HG03060 (cell line): ENCODE results near the gene METTL25B.

Experiments
- ATAC-seq: cut with Tn5 transposase; IDR thresholded peaks from one replicate; pipeline ENCODE4 v1.9.1; 2021; ENCODE audit warnings: low read depth, moderate number of reproducible peaks; ENCODE audit not compliant: unreplicated experiment

Gene METTL25B

DNA sequence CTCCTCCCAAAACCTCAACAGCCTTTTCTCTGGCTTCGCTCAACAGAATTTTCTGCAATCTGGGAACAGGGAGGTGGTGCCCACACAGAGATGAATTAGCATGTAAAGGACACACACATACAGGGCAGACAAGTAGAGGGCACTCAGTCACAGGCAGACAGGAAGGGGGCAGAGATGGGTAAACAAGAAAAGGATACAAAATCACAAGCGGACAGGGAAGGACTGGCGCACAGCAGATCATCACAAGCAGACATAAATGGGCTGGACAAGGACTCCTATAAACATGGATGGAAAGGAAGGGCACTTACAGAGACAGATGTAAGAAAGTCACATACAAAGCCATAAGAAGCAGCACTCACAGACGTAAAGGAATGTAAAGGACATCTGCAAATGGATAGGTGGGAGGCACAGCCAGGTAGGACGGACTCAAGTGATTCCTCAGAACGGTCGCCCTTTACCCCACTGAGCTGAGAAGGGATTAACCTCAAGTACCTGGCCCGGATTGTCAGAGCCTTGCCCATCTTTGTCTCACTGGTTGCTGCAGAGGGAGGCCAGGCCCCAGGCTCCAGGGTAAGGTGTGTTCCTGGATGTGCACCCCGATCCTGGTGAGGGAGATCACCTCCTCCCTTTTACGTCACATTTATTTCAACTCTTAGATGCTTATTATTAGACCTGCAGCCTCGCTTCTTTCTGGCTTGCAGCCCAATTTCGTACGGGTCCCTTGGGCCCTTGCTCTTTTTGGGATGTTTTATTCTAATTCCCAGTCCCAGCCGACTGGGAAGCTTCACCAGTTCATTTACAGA, 38.2 kb downstream of the METTL25B start:
- no peak for ATAC-seq

GRCh38 chr1:156767101-156767878, 39.0 kb downstream of the METTL25B start, which contains the start of gene PRCC:
TSS of gene PRCC (plus strand) at chr1:156767535. CDS start at chr1:156767772, 237 bp downstream.
- peak; percentile 82 for ATAC-seq

- ATAC-seq = no peak
Observed at GRCh38 chr1:156767879-156768604, 39.8 kb downstream of the METTL25B start.

DNA sequence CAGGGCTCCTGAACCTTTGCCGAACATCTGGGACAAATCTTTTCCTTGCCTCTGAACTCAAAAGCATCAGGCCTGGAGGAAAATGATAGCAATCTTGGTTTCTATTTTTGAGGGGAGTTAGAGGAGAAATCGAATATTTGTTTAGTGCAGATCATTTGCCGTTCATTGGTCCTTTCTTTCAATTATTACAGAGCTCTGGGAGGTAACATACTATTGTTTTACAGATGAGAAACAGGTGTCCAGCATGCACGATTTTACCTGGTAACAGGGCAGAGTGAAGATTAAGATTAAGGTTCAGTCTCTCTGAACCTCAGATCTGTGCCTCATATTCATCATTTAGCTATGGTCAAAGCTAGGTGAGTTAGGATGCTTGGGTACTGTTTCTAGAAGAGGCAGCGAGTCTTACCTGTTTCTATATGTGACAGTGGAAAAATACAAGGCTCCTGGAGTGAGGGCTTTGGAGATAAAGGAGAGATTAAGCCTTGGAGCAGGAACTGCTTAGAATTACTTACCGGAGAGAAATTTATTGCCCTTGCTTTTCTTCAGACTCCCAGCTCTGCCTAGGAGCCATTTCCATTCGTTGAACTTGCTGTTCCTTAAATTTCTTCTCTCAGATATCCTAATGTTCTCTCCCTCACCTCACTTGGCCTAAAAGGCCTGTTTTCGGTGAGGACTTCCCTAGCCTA, 40.5 kb downstream of the METTL25B start:
- no peak for ATAC-seq

DNA sequence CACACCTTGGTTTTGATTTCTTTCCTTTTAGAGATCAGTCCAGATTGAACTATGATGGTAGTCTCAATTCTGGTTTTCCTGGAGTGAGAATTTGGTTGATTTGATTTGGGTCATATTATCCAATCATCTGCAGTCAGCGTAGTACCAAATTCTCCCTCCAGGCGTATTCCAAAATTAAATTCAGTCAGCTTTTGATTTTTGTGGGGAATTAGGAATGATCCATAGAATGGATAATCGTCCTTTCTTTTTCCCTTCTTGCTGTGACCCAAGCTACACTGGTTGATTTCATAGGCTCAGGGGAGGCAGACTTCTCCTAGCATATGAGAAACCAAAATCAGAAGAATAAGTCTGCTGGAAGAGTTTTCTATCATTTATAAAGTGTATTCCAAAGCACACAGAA, 44.0 kb downstream of the METTL25B start:
- no peak for ATAC-seq

DNA sequence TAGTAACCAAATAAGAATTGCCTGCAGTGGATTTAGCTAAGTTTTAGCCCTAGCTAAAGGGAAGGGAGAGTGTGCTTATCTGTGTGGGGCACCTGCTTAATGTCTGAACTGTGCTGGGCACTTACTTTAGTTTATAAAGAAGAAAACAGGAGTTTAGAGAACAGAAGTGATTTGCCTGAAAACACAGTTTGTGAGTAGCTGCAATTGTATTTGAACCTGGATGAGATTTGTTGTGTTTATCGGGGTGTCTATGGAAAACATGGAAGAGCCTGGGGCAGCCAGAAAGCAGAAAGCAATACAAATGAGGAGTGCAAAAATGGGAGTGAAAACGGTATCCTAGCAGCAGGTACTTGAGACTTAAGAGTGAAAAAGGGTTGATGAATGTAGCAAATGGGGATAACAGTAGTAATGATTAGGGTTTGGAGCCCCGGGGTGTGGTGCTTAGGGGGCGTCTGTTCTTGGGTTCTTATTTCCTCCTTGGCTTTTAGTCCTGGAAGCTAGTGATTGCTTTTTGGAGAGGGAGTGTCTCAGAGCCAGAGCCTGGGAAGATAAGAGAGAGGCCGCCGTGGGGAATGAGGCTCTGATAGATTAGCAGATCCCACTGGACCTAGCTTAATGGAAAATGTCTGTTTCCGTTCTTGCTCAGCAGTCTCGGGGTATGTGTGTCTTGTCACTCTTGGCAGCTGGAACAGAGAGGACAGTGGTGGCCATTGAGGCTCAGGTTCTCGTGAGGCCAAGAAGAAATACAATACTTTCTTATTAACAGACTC, 44.6 kb downstream of the METTL25B start:
- ATAC-seq = no peak

DNA sequence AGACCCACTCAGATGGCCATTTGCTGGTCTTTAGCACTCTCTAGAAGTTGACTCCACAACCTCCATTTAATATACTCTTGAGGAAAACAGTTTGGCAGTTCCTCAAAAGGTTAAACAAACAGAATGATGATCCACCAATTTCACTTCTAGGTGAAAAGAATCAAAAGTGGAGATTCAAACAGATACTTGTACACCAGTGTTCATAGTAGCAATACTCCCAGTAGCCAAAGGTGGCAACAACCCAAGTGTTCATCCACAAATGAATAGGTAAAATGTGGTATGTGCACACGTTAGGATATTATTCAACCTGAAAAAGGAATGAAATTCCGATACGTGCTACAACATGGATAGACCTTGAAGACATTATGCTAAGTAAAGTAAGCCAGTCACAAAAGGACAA, 45.3 kb downstream of the METTL25B start:
- ATAC-seq = no peak

GRCh38 chr1:156775799-156776198, 47.5 kb downstream of the METTL25B start:
- no peak for ATAC-seq

GRCh38 chr1:156776942-156777341, 48.7 kb downstream of the METTL25B start:
- no peak for ATAC-seq

DNA sequence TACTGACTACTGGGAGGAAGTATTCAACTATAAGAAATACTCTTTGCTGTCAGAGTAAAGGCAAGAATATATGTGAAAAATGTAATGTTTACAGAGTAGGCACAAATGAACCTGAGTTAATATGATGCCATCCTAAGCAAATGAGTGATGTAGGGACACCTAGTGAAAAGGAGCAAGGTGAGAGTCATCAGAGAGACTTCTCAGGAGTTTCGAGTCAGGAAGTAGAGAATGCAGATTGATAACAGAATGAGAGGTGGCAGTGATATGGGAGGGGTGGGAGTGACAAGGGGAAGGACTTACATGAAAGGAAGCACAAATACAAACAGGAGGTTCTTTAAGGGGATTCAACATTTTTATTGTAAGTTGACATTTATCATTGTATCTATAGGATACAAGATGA, 49.3 kb downstream of the METTL25B start:
- ATAC-seq = no peak

GRCh38 chr1:156781585-156782186, 53.4 kb downstream of the METTL25B start:
- no peak for ATAC-seq

DNA sequence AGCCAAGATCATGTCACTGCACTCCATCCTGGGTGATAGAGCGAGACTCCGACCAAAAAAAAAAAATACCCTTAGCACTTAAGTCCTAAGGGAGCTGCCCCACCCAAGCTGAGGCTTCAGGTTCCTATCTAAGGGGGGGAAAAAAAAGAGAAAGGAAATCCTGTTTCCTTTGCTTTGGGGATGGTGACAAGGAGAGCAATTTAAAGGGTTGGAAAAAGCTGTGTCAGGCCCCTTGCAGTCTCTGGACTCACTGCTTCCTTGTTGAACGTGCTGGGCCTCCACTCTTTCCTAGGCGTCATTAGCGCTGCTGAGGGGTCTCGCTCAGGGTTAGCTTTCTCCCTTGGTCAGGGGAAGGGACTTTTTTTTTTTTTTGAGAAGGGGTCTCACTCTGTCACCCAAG, 57.2 kb downstream of the METTL25B start:
- ATAC-seq = no peak
